Suprapubic skin (tissue), 4 donors: Measurements from ENCODE around the gene HOXB5. TPM values are rescaled to one million over a fixed set of nuclear protein-coding genes. Genes with fewer than 3 reads are reported as not detected.
A peak's percentile ranks its signal among the peaks of the same experiment; 100 is the strongest.

Source experiments
- DNase-seq, 2 donors: peaks; one replicate each; pipeline ENCODE4 v3.0.0-alpha.2; 2019; ENCODE audit warnings: low spot score in 2 of 2
- H3K27ac ChIP-seq: fragments of 200-600 bp; sonication (generic); one replicate; pipeline ENCODE4 v1.5.1; 2019
- H3K27me3 ChIP-seq: fragments of 200-600 bp; sonication (generic); one replicate; pipeline ENCODE4 v1.5.1; 2019
- H3K36me3 ChIP-seq: fragments of 200-600 bp; sonication (generic); one replicate; pipeline ENCODE4 v1.5.1; 2019
- H3K4me1 ChIP-seq: fragments of 200-600 bp; sonication (generic); one replicate; pipeline ENCODE4 v1.5.1; 2019
- H3K4me3 ChIP-seq: fragments of 200-600 bp; sonication (generic); one replicate; pipeline ENCODE4 v1.5.1; 2019; ENCODE audit warnings: mild to moderate bottlenecking
- H3K9me3 ChIP-seq: fragments of 200-600 bp; sonication (generic); one replicate; pipeline ENCODE4 v1.5.1; 2019
- CTCF ChIP-seq, 2 donors: fragments of 200-600 bp in 1 of 2; fragments of 450-650 bp in 1 of 2; sonication (generic) in 1 of 2; IDR thresholded peaks; one replicate each; pipeline ENCODE4 v1.5.1; 2016 to 2019; ENCODE audit warnings: antibody characterized with exemption in 2 of 2, mild to moderate bottlenecking in 1 of 2, moderate library complexity in 1 of 2
- EP300 ChIP-seq: sonication (generic); formaldehyde crosslinking; IDR thresholded peaks from one replicate; pipeline ENCODE4 v1.6.1; 2017; ENCODE audit warnings: antibody characterized with exemption
- POLR2A ChIP-seq, 2 donors: fragments of 450-650 bp; IDR thresholded peaks; one replicate each; pipeline ENCODE4 v1.6.1; 2017; ENCODE audit warnings: antibody characterized with exemption in 2 of 2, mild to moderate bottlenecking in 2 of 2, moderate library complexity in 2 of 2
- POLR2AphosphoS5 ChIP-seq, 3 donors: sonication (generic); formaldehyde crosslinking; IDR thresholded peaks; one replicate each; pipeline ENCODE4 v1.6.1; 2017; ENCODE audit warnings: antibody characterized with exemption in 3 of 3
- WGBS: methylation state at CpG from one replicate; pipeline ENCODE4 v1.1.5; 2018; 5-methylcytosine and 5-hydroxymethylcytosine counted together
- total RNA-seq, 4 donors: library from RNA; depleted of rRNA; stranded (reverse); fragments of >200 nt; gene quantifications; one replicate each; pipeline ENCODE4 v1.1.0, GENCODE V29; 2016

The HOXB5 gene
- total RNA-seq, 4 donors from 2014 or later, result 0.72 to 0.80 TPM; not detected in 2

GRCh38 chr17:48565925-48566710 lies 27.5 kb downstream of the HOXB5 start:
- DNase-seq, result no peak
- TF ChIP-seq CTCF (IDR thresholded peaks at IDR 0.05) (no peak), POLR2AphosphoS5 (IDR thresholded peaks at IDR 0.05) (no peak), POLR2A (IDR thresholded peaks at IDR 0.05) (no peak), EP300 (no peak)
- WGBS, result 88% methylated on average over 4 of the region's 4 CpGs
- Histone ChIP-seq H3K9me3 (no peaks in the 10 kb centered on the region), H3K27me3 (peaks cover 6% of the 10 kb centered on the region), H3K4me1 (peaks cover 72% of the 10 kb centered on the region), H3K36me3 (no peaks in the 10 kb centered on the region), H3K4me3 (no peak overlapping the region), H3K27ac (no peak overlapping the region)

GRCh38 chr17:48565022-48565554 lies 28.5 kb downstream of the HOXB5 start:
- no peaks in the 10 kb centered on the region for H3K36me3 ChIP-seq
- 75% methylated on average over 2 of the region's 2 CpGs for WGBS
- DNase-seq, result no peak
- H3K4me1 ChIP-seq, result peaks cover 73% of the 10 kb centered on the region
- no peak for TF ChIP-seq POLR2AphosphoS5 (IDR thresholded peaks at IDR 0.05)
- no peak for TF ChIP-seq CTCF (IDR thresholded peaks at IDR 0.05)
- no peaks in the 10 kb centered on the region for H3K9me3 ChIP-seq
- H3K4me3 ChIP-seq, result peak overlapping the region; percentile 61
- peaks cover 6% of the 10 kb centered on the region for H3K27me3 ChIP-seq
- peak overlapping the region; percentile 74 for H3K27ac ChIP-seq

GRCh38 chr17:48564188-48565021 lies 29.2 kb downstream of the HOXB5 start:
- Histone ChIP-seq H3K36me3 (no peaks in the 10 kb centered on the region), H3K27me3 (peaks cover 6% of the 10 kb centered on the region), H3K9me3 (no peaks in the 10 kb centered on the region), H3K4me3 (peak overlapping the region; percentile 61), H3K4me1 (peaks cover 79% of the 10 kb centered on the region), H3K27ac (peak overlapping the region; percentile 74)
- 10% methylated on average over 30 of the region's 73 CpGs for WGBS
- TF ChIP-seq EP300 (no peak), POLR2A (IDR thresholded peaks at IDR 0.05) (no peak), POLR2AphosphoS5 (IDR thresholded peaks at IDR 0.05) (no peak), CTCF (IDR thresholded peaks at IDR 0.05) (no peak)
- DNase-seq, result no peak

GRCh38 chr17:48563867-48564187 lies 29.8 kb downstream of the HOXB5 start:
- H3K36me3 ChIP-seq, result no peaks in the 10 kb centered on the region

More at GRCh38 chr17:48563867-48564187, 29.8 kb downstream of the HOXB5 start:
- Histone ChIP-seq H3K9me3 (no peaks in the 10 kb centered on the region), H3K27me3 (peaks cover 6% of the 10 kb centered on the region), H3K4me1 (peaks cover 79% of the 10 kb centered on the region), H3K27ac (peak overlapping the region; percentile 74), H3K4me3 (peak overlapping the region; percentile 61)
- no peak for DNase-seq
- TF ChIP-seq CTCF (IDR thresholded peaks at IDR 0.05) (no peak), POLR2AphosphoS5 (IDR thresholded peaks at IDR 0.05) (no peak)
- 34% methylated on average over 10 of the region's 10 CpGs for WGBS
